Adrenal gland (tissue), 12 donors: Measurements from ENCODE around the gene LAMB1. TPM values are rescaled to one million over a fixed set of nuclear protein-coding genes. Genes with fewer than 3 reads are reported as not detected.
A peak's percentile ranks its signal among the peaks of the same experiment; 100 is the strongest.

ENCODE experiments used
- DNase-seq, 7 donors: peaks; one replicate each; pipeline ENCODE4 v3.0.0-alpha.2; 2019 to 2020
- H3K27ac ChIP-seq, 5 donors: fragments of 200-600 bp; sonication (generic) in 4 of 5; 1 replicate in 3 of 5; 2 replicates in 2 of 5; pipeline versions ENCODE4 v1.5.1 to v1.8.0; 2016 to 2020; ENCODE audit warnings: mild to moderate bottlenecking in 1 of 5
- H3K27me3 ChIP-seq: fragments of 200-600 bp; 2 replicates; pipeline ENCODE4 v1.8.0; 2021
- H3K36me3 ChIP-seq, 2 donors: fragments of 200-600 bp; replicated peaks in 1 of 2; 1 replicate in 1 of 2; 2 replicates in 1 of 2; pipeline versions ENCODE4 v1.5.1 to v1.8.0; 2018 to 2022
- H3K4me1 ChIP-seq, 2 donors: fragments of 200-600 bp; replicated peaks in 1 of 2; 1 replicate in 1 of 2; 2 replicates in 1 of 2; pipeline versions ENCODE4 v1.5.1 to v1.8.0; 2018 to 2021
- H3K4me3 ChIP-seq, 4 donors: fragments of 200-600 bp; sonication (generic) in 3 of 4; one replicate each; pipeline ENCODE4 v1.5.1; 2016 to 2018
- H3K9me3 ChIP-seq, 3 donors: fragments of 200-600 bp; sonication (generic) in 1 of 3; replicated peaks in 1 of 3; 1 replicate in 2 of 3; 2 replicates in 1 of 3; pipeline versions ENCODE4 v1.5.1 to v1.8.0; 2016 to 2021
- CTCF ChIP-seq, 6 experiments: fragments of 450-650 bp in 4 of 6; fragments of 200-600 bp in 2 of 6; sonication (generic) in 1 of 6; IDR thresholded peaks; 1 replicate in 5 of 6; 2 replicates in 1 of 6; pipeline versions ENCODE4 v1.5.1 to v1.8.0; 2016 to 2021; ENCODE audit warnings: antibody characterized with exemption in 6 of 6, mild to moderate bottlenecking in 2 of 6, moderate library complexity in 1 of 6
- POLR2A ChIP-seq, 2 donors: fragments of 450-650 bp; IDR thresholded peaks; one replicate each; pipeline ENCODE4 v1.6.1; 2017; ENCODE audit warnings: antibody characterized with exemption in 2 of 2, mild to moderate bottlenecking in 2 of 2, moderate library complexity in 1 of 2
- WGBS, 4 donors: extraction: QIAGEN DNeasy Blood & Tissue Kit in 2 of 4; methylation state at CpG; one replicate each; pipeline versions ENCODE4 v1.1.5 to v1.1.7; 2013 to 2017; 5-methylcytosine and 5-hydroxymethylcytosine counted together
- intact Hi-C, 2 donors: fragments of 100-400 bp; cut with DNase I; formaldehyde crosslinking; loops; one replicate each; pipeline versions ENCODE4 v1.14.1 to v1.15.0; 2022 to 2023
- polyA plus RNA-seq, 3 donors: library from polyadenylated mRNA; stranded (reverse); fragments of 200-250 nt in 2 of 3; fragments of 350-450 nt in 1 of 3; fragmentation: Illumina TruSeq in 1 of 3; extraction: RNeasy Lipid Tissue Mini Kit (QIAGEN cat#74804) in 1 of 3; gene quantifications; one replicate each; pipeline ENCODE4 v1.2.3, GENCODE V29; 2013 to 2014
- total RNA-seq, 9 donors: library from RNA; depleted of rRNA in 4 of 9; stranded (reverse); fragments of >200 nt in 4 of 9; fragments of 120-200 nt in 1 of 9; fragmentation: NEBNext Ultra II Directional in 1 of 9; extraction: Animal tissue kit (Norgen Biotek cat#: 25700) in 1 of 9; gene quantifications; one replicate each; pipeline versions ENCODE4 v1.1.0 to v1.2.4, GENCODE V29; 2013 to 2023
- donor health status: healthy with polysubstance abuse.
- donor health status: Bipolar disorder and iron deficiency.
- donor health status: DM: yes; HTN: yes; CAD: no.
- donor health status: DM: no; HTN: no; CAD: no.
- donor health status: DM: no; HTN: no; CAD: no.
- donor health status: DM: yes; HTN: yes; CAD: no.

Gene LAMB1
- total and polyA plus RNA-seq, 12 donors, result 48.6 to 164 (median 90.2) TPM

GRCh38 chr7:107953924-107954303 lies 49.0 kb downstream of the LAMB1 start:
- Histone ChIP-seq H3K4me3 (no peak overlapping the region), H3K36me3 (peaks cover 0 to 7% of the 10 kb centered on the region in 2 donors), H3K9me3 (no peaks in the 10 kb centered on the region), H3K27ac (peak overlapping the region in 1 of 5 donors; percentile 24), H3K4me1 (peaks cover 25 to 61% of the 10 kb centered on the region in 2 donors), H3K27me3 (no peaks in the 10 kb centered on the region)
- DNase-seq, result no peak
- intact Hi-C loops, result no loop called here
- WGBS, 4 donors, result 80 to 90% (median 83%) methylated on average over 2 of the region's 2 CpGs
- no peak for TF ChIP-seq POLR2A (IDR thresholded peaks at IDR 0.05)
- TF ChIP-seq CTCF (IDR thresholded peaks at IDR 0.05), result no peak

DNA sequence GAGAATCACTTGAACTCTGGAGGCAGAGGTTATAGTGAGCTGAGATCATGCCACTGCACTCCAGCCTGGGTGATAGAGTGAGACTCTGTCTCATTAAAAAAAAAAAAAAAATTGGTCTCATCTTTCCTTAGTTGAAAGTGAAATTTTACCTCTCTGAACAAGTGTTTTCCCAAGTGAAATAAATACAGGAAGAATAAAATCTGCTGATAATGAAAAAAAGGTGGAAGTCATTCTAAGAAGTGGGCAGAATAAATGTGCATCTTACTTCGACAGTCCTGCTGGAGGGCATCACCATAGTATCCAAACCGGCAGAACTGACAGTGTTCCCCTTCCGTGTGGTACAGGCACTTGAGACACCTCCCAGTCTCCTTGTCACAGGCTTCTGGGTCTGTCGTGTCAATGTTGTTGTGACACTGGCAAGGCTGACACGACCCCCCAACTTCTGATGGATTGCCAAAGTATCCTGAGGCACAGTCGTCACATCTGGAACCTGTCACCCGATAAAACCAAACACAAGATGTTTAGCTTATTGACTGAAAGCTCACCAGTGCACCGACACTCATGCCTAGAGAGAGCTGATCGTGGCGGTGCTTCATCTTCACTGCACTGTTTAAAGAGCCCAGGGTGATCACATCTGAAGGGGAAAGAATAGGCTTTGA lies 49.6 kb downstream of the LAMB1 start:
- Histone ChIP-seq H3K27ac (peak overlapping the region in 2 of 5 donors; percentile 27 to 49), H3K27me3 (no peaks in the 10 kb centered on the region), H3K36me3 (peaks cover 0 to 7% of the 10 kb centered on the region in 2 donors), H3K4me3 (no peak overlapping the region), H3K4me1 (peaks cover 29 to 62% of the 10 kb centered on the region in 2 donors), H3K9me3 (no peaks in the 10 kb centered on the region)
- TF ChIP-seq POLR2A (IDR thresholded peaks at IDR 0.05) (no peak), CTCF (IDR thresholded peaks at IDR 0.05) (no peak)
- intact Hi-C loops, result no loop called here
- 80 to 84% (median 82%) methylated on average over 9 to 10 of the region's 10 CpGs for WGBS, 4 donors
- no peak for DNase-seq

DNA sequence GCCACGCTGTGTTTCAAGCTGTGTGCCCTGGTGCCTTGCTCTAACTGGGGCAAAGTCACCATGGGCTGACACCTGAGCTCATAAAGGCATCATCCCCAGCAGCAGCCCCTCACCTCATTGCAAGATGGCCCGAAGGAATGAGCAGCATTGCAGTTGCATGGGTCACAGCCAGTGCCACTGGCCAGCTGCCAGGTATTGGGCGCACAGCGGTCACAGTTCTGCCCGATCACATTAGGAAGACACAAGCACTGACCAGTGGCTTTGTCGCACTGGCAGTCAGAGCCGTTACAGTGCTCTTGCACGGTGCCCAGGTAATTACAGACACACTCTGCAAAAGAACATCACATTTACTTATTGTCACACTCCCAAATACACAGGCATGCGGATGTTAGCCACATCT lies 51.1 kb downstream of the LAMB1 start:
- no peak for TF ChIP-seq CTCF (IDR thresholded peaks at IDR 0.05)
- Histone ChIP-seq H3K36me3 (peaks cover 0 to 7% of the 10 kb centered on the region in 2 donors), H3K4me3 (no peak overlapping the region), H3K4me1 (peaks cover 29 to 52% of the 10 kb centered on the region in 2 donors), H3K27me3 (no peaks in the 10 kb centered on the region), H3K9me3 (no peaks in the 10 kb centered on the region), H3K27ac (peak overlapping the region in 2 of 5 donors; percentile 20 to 49)
- intact Hi-C loops, result no loop called here
- 72 to 77% (median 75%) methylated on average over 8 to 9 of the region's 9 CpGs for WGBS, 4 donors
- DNase-seq, result peak in 5 of 7 donors; percentile 39 to 67 (median 41)

- no peaks in the 10 kb centered on the region for H3K9me3 ChIP-seq
- H3K27me3 ChIP-seq, result no peaks in the 10 kb centered on the region
- peaks cover 29 to 52% of the 10 kb centered on the region in 2 donors for H3K4me1 ChIP-seq
- H3K36me3 ChIP-seq, result peaks cover 0 to 7% of the 10 kb centered on the region in 2 donors
- H3K27ac ChIP-seq, result peak overlapping the region in 3 of 5 donors; percentile 15 to 81 (median 61)
- peak in 6 of 7 donors; percentile 48 to 71 (median 61) for DNase-seq
- 54 to 64% (median 56%) methylated on average over 14 of the region's 14 CpGs for WGBS, 4 donors
- intact Hi-C loops, result no loop called here
- no peak for TF ChIP-seq POLR2A (IDR thresholded peaks at IDR 0.05)
- no peak for TF ChIP-seq CTCF (IDR thresholded peaks at IDR 0.05)
- H3K4me3 ChIP-seq, result no peak overlapping the region
These were observed 51.7 kb downstream of the LAMB1 start for GRCh38 chr7:107951172-107951787.
